GM13977 (cell line): Measurements from ENCODE around the gene TJAP1.
"Not testable (repeated sequence)": the region's sequence is repeated elsewhere in the genome, so short reads cannot be mapped to it uniquely, and the experiment has no call there.

Experiments
- DNase-seq: peaks from one replicate; pipeline ENCODE4 v3.0.0; 2012; ENCODE audit warnings: low spot score
- in situ Hi-C: fragments of 300-500 bp; cut with MboI; formaldehyde crosslinking; loops from one replicate; pipeline ENCODE4 v1.12.0; 2022; ENCODE audit warnings: low sequenced_read_pairs, low pct_unique_long_range_greater_than_20kb, mixed read lengths, inconsistent platforms; ENCODE audit not compliant: unreplicated experiment
- TF ChIP-seq, protein P1 (sequence below): IDR thresholded peaks from 2 replicates; pipeline ENCODE4 v1.5.1; 2012; ENCODE audit warnings: mild to moderate bottlenecking, control low read depth; ENCODE audit not compliant: insufficient read depth; ENCODE audit errors: extremely low read depth, missing control alignments

The TJAP1 gene

DNA sequence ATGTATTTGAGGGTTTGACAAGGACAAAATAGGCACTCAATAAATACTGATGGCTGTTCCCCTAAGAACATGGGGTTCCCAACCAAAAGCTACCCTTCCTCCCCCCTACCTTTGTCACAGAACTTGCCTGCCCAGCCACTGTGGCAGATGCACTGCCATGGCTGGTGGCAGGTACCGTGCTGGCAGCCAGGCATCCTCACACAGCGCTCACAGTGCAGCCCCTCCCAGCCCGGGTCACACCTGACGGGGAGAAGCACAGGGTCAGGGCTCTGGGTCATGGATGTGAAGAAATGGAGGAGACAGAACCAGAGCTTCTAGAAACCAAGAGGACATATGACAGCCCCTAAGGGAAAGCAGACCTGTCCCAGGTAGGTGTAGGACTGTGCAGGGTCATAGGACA lies 24.5 kb upstream of the TJAP1 start:
- TF ChIP-seq, protein P1, sequence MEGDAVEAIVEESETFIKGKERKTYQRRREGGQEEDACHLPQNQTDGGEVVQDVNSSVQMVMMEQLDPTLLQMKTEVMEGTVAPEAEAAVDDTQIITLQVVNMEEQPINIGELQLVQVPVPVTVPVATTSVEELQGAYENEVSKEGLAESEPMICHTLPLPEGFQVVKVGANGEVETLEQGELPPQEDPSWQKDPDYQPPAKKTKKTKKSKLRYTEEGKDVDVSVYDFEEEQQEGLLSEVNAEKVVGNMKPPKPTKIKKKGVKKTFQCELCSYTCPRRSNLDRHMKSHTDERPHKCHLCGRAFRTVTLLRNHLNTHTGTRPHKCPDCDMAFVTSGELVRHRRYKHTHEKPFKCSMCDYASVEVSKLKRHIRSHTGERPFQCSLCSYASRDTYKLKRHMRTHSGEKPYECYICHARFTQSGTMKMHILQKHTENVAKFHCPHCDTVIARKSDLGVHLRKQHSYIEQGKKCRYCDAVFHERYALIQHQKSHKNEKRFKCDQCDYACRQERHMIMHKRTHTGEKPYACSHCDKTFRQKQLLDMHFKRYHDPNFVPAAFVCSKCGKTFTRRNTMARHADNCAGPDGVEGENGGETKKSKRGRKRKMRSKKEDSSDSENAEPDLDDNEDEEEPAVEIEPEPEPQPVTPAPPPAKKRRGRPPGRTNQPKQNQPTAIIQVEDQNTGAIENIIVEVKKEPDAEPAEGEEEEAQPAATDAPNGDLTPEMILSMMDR = no peak
- DNase-seq = no peak
- in situ Hi-C loops = no loop called here

DNA sequence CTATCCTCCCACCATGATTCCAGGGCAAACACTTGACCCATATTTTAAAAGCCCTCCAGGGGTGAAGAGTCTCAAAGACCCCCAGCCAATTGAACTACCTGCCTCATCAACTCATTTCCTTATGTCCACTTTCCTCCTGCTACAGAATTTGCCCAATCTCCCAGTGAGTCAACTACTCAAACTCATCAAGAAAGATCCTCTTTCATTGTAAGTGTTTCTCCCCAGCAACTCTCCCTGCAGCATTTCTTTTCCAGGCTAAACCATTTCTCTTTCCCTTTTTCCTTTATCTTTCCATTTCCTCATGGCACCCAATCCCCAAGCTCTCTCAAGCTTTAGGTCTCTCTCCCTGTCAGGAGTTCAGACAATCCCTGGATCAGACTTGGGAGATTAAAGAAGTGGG lies 23.5 kb upstream of the TJAP1 start:
- no peak for DNase-seq
- in situ Hi-C loops = no loop called here
- TF ChIP-seq, protein P1 = no peak

DNA sequence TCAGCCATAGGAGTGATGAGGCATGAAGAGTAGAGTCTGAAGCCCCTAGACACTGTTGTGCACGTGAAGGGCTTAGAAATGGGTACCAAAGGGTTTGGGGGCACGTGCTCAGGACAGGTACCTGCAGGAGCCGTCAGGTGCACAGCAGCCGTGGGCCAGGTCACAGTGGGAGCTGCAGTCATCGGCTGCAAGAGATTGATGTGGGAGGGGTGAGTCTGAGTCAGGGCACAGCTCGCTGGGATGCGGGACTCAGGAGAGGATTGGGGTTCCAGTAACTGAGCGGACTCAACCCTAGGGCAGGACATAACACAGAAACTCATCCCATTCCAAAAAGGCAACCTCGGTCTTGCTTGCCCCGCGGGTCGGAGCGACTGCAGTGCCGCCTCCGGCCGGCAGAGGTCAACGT lies 23.1 kb upstream of the TJAP1 start:
- DNase-seq = peak; percentile 87
- in situ Hi-C loops = no loop called here
- TF ChIP-seq, protein P1 = peak; percentile 93

DNA sequence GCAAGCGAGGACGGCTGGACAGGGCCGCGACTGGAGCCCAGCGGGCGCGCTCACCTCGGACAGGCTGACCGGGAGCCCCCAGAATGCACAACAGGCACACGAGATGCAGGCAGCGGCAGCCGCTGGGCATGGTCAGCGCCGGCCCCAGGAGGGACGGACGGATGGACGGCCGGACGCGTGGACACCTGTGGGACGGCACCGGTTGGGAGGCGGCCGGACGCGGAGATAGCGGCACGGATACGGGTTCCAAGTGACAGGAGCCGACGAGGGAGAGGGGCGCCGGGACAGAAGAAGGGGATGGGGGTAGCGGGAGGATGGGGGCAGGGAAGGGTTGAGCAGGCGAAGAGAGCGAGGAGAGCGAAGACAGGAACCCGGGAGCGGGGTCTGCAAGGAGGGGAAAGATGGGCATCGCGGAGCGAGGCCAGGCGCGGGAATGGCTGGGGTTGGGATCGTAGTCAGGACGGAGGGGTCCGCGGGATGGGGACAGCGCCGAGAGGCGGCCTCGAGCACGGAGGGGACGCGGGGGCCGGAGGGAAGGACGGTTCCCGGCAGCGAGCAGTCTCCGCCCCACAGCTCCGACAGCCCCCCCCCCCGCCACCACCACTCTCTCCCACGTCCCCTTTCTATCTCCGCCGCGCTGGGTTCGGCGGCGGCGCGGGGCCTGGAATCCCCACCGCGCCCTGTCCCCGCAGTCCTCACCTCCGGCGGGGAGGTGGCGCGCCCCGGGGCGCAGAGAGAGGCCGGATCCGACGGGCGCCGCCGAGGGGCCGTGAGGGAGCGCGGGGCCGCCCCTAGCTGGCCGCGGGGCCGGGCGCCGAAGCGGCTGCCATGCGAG lies 22.5 kb upstream of the TJAP1 start:
- peak; percentile 81 for DNase-seq
- in situ Hi-C loops = no loop called here

DNA sequence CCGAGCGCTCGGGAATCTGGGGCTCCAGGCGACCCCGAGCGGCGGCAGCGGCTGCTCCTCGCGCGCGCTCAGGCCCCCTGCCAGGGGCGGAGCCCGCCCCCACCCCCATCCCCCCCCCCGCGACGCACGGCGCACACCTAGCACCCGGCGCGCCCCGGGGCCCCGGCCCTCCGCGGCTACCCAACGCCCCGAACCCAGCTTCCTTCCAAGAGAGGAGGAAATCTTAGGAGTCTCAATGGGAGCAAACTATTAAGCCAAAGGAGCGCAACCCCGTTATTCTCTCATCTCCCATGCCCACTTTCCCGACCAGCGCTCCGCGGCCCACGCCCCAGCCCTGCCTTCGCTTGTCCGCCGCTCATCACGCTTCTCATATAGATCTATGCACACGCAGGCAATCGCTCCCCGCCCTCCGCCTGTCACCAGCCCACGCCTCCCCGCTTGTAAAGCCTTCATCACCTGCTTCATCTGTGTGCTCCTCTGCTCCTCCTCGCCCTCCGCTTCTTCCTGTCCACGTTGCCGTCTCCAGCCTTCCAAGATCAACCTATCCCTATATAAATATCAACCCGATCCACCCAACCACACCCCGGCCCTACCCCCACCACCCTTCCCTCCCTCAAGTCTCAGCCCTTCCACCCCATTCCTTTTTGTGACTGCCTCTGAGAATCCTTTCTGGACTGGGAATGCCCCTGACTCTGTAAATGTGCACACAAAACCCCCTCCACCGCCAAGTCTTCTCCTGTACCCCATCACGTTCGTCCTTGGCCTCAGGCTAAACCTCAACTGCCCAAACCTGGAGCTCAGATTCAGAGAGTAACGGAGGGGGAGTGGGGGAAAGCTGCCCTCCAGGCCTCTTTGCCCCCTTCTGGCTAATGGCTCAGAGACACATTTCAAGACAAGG lies 21.6 kb upstream of the TJAP1 start, which contains the start of gene DLK2:
Gene DLK2, minus strand, starts transcription at position 18 of the 898 bp plus-strand sequence. CDS start 723 bp downstream, outside the sequence.
- TF ChIP-seq, protein P1 = no peak
- DNase-seq = no peak
- in situ Hi-C loops = no loop called here

More for the DNA sequence above, 22.5 kb upstream of the TJAP1 start:
- TF ChIP-seq, protein P1 = no peak

DNA sequence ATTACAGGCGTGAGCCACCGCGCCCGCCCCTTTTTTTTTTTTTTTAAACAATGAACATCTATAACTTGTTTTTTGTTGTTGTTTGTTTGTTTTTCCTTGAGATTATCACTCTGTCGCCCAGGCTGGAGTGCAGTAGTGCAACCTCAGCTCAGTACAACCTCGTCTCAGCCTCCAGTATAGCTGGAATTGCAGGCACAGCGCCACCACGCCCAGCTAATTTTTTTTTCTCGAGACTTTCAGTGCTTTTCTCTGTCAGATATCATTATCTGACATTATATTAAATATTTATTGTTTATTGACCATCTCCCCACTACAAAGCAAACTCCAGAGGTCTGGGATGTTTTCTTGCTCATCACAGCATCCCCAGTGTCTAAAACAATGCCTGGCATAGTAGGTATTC lies 19.7 kb upstream of the TJAP1 start:
- DNase-seq = no peak
- in situ Hi-C loops = no loop called here
- TF ChIP-seq, protein P1 = no peak

DNA sequence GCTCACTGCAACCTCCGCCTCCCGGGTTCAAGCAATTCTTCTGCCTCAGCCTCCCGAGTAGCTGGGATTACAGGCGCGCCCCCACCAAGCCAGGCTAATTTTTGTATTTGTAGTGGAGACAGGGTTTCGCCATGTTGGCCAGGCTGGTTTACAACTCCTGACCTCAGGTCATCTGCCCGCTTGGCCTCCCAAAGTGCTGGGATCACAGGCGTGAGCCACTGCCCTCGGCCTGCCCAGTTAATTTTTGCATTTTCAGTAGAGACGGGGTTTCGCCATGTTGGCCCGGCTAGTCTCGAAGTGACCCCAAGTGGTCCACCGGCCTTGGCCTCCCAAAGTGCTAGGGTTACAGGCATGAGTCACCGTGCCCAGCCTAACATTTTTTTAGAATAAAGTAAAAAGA lies 19.2 kb upstream of the TJAP1 start:
- DNase-seq, in situ Hi-C loops: not testable (repeated sequence)
